ENCODE results near the gene PPP2R5E.

Gene PPP2R5E

GRCh38 chr14:63438065-63438757, 105.0 kb downstream of the PPP2R5E start:
- TF ChIP-seq TAF1 (IDR thresholded peaks at IDR 0.05; ENCODE audit: borderline replicate concordance, insufficient read depth, low read length) (no peak), POLR2AphosphoS5 (IDR thresholded peaks at IDR 0.05; ENCODE audit: low read depth, low read length) (no peak), REST (IDR thresholded peaks at IDR 0.05; ENCODE audit: insufficient read depth in 1 of 2, low read depth in 2 of 2, low read length in 2 of 2) (no peak), FOXP2 (optimal IDR thresholded peaks at IDR 0.05; ENCODE audit: borderline replicate concordance, extremely low read depth, extremely low read length, insufficient read depth) (no peak), SIN3A (IDR thresholded peaks at IDR 0.05; ENCODE audit: borderline replicate concordance, insufficient read depth, low read length) (no peak)

DNA sequence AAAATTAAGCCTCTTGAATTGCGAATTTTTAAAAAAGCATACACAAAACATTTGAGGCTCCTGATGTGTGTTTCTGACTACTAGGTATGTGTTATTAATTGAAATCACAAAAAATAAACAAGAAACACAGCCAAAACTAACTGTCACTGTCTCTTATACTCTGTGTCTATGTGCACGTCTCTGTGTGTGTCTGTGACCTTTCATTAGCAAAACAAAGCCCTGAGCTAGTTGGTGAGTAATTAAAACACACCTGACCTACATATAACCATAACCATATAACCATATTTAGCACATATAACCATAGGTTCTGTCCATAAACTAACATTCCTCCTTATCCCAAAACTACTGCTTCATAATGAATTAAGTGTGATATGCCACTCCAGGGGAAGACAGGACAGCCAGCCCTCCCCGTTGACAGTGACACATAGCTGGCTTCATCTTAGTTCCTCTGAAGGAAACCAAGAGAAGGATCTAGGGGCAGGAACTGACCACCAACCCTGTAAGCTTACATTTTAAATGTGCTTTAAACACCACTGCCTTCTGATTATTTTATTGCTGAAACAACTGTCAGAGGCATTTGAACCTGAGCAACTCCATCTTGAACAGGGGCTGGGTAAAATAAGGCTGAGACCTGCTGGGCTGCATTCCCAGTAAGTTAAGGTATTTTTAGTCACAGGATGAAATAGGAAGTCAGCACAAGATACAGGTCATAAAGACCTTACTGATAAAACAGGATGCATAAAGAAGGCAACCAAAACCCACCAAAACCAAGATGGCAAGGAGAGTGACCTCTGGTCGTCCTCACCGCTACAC, 106.7 kb downstream of the PPP2R5E start:
- no peak for TF ChIP-seq FOXP2 (optimal IDR thresholded peaks at IDR 0.05; ENCODE audit: borderline replicate concordance, extremely low read depth, extremely low read length, insufficient read depth)
- no peak for TF ChIP-seq TAF1 (IDR thresholded peaks at IDR 0.05; ENCODE audit: borderline replicate concordance, insufficient read depth, low read length)
- TF ChIP-seq REST (IDR thresholded peaks at IDR 0.05; ENCODE audit: insufficient read depth in 1 of 2, low read depth in 2 of 2, low read length in 2 of 2): no peak
- TF ChIP-seq POLR2AphosphoS5 (IDR thresholded peaks at IDR 0.05; ENCODE audit: low read depth, low read length): no peak
- no peak for TF ChIP-seq SIN3A (IDR thresholded peaks at IDR 0.05; ENCODE audit: borderline replicate concordance, insufficient read depth, low read length)

DNA sequence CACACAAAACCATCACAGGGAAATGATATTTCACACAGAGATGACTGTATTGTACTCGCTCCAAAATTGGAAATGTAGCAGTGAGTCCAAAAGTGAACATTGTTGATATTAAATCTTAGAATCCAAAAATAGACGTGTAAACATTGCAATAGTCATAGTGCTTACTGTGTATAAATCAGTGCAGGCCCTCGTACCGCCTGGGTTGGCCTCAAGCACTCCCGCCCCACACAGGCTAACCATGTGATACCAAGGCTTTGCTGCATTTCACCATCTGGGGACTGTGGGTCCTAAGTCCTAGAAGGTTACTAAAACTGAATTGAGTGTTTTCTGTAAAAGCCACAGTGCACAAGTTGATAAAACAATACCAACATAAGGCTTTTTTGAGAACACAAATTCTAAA, 107.3 kb downstream of the PPP2R5E start:
- TF ChIP-seq REST (IDR thresholded peaks at IDR 0.05; ENCODE audit: insufficient read depth in 1 of 2, low read depth in 2 of 2, low read length in 2 of 2) (no peak), FOXP2 (optimal IDR thresholded peaks at IDR 0.05; ENCODE audit: borderline replicate concordance, extremely low read depth, extremely low read length, insufficient read depth) (no peak), POLR2AphosphoS5 (IDR thresholded peaks at IDR 0.05; ENCODE audit: low read depth, low read length) (no peak), SIN3A (IDR thresholded peaks at IDR 0.05; ENCODE audit: borderline replicate concordance, insufficient read depth, low read length) (no peak), TAF1 (IDR thresholded peaks at IDR 0.05; ENCODE audit: borderline replicate concordance, insufficient read depth, low read length) (no peak)

- TF ChIP-seq SIN3A (IDR thresholded peaks at IDR 0.05; ENCODE audit: borderline replicate concordance, insufficient read depth, low read length): no peak
- no peak for TF ChIP-seq REST (IDR thresholded peaks at IDR 0.05; ENCODE audit: insufficient read depth in 1 of 2, low read depth in 2 of 2, low read length in 2 of 2)
- TF ChIP-seq TAF1 (IDR thresholded peaks at IDR 0.05; ENCODE audit: borderline replicate concordance, insufficient read depth, low read length): no peak
- TF ChIP-seq FOXP2 (optimal IDR thresholded peaks at IDR 0.05; ENCODE audit: borderline replicate concordance, extremely low read depth, extremely low read length, insufficient read depth): no peak
- no peak for TF ChIP-seq POLR2AphosphoS5 (IDR thresholded peaks at IDR 0.05; ENCODE audit: low read depth, low read length)
These were observed 108.0 kb downstream of the PPP2R5E start for GRCh38 chr14:63435204-63435603.
